Renal pelvis (tissue), 4 donors: ENCODE results near the gene ZSWIM5. TPM values are rescaled to one million over a fixed set of nuclear protein-coding genes. Genes with fewer than 3 reads are reported as not detected.

ENCODE experiments used
- DNase-seq: peaks from one replicate; pipeline ENCODE4 v3.0.0-alpha.2; 2013
- polyA plus RNA-seq, 3 donors: library from polyadenylated mRNA; unstranded; fragments of 120-200 nt; gene quantifications; one replicate each; pipeline ENCODE4 v1.2.1, GENCODE V29; 2013; ENCODE audit not compliant: insufficient read length in 3 of 3

The ZSWIM5 gene
- polyA plus RNA-seq, 3 donors = 6.8 to 8.3 (median 7.6) TPM

DNA sequence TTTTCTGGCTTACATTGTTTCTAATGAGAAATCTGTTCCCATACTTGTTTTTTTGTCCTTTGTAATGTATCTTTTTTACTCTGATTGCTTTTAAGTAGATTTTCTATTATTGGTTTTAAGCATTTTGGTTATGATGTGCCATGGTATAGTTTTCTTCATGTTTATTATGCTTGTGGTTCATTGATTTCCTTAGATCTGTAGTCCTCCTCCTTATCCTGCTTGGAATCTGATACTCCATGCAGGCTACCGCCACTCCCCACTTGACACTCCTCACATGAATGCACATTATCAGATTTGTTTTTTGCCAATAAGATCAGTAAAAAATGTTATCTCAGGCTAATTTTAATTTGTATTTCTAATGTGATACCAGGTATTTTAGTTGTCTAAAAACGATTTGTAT, 173.6 kb downstream of the ZSWIM5 start:
- no peak for DNase-seq

DNA sequence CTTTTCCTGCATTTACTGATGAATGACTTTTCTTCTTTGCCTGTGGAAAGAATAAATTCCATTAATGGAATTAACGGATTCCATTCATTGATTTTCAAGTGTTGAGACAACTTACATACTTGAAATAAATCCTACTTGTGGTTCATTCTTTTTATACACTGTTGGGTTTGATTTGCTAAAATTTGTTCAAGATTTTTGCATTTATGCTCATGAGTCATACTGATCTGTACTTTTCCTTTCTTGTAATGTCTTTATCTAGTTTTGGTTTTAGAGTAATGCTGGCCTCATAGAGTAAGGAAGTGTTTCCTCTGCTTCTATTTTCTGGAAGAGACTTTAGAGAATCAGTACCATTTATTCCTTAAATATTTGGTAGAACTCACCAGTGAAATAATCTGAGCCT, 180.0 kb downstream of the ZSWIM5 start:
- DNase-seq = no peak

DNA sequence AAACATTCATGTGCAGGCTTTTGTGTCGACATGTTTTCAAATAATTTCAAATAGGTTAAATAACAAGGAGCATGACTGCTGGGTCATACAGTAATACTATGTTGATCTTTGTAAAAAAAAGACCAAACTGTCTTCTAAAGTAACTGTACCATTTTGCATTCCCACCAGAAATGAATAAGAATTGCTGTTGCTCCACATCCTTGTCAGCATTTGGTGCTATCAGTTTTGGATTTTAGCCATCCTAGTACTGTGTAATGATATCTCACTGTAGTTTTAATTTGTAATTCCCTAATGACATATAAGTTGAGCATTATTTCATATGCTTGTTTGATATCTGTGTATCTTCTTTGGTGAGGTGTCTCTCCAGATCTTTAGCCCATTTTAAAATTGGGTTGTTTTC, 182.7 kb downstream of the ZSWIM5 start:
- no peak for DNase-seq

- peak; percentile 39 for DNase-seq
Measured at GRCh38 chr1:45018599-45019230, 187.7 kb downstream of the ZSWIM5 start.

DNA sequence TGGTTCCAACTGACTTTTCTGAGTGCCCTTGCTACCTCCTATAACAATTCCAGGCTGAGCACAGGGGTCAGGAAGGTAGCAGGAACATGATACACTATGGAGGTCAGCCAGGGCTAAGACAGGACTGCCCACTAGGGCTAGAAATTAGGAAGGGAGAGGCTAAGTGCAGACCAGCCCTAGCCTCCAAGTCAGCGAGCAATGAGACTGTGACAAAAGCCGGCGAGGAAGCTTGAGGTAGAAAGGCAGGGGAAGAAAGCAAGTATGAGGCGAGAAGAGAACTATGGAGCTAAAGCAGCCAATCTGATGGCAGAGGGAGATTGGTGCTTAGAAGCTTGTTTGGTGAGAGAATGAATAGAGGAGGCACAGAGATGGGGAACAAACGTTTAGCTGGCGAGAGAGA, 189.6 kb downstream of the ZSWIM5 start:
- no peak for DNase-seq

- DNase-seq = no peak
Measured at GRCh38 chr1:45016090-45016697, 190.2 kb downstream of the ZSWIM5 start.

DNA sequence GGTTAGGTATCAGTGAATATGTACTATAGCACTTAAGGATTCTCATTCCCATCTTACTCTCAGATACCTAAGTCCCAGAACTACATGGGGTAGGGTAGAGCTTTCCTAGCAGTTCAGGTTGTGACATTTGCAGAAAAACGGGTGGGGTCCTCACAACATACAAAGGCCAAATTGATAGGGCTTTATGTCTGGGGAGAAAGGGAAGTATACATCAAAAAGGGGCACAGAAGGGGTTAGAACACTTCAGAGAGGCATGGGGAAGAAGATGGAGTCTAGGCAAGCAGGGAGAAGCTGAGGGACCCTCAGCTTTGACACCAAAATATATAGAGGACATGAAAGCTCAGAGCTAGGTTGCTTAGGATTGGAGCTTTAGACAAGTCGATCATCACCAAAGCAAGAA, 190.7 kb downstream of the ZSWIM5 start:
- DNase-seq = no peak

DNA sequence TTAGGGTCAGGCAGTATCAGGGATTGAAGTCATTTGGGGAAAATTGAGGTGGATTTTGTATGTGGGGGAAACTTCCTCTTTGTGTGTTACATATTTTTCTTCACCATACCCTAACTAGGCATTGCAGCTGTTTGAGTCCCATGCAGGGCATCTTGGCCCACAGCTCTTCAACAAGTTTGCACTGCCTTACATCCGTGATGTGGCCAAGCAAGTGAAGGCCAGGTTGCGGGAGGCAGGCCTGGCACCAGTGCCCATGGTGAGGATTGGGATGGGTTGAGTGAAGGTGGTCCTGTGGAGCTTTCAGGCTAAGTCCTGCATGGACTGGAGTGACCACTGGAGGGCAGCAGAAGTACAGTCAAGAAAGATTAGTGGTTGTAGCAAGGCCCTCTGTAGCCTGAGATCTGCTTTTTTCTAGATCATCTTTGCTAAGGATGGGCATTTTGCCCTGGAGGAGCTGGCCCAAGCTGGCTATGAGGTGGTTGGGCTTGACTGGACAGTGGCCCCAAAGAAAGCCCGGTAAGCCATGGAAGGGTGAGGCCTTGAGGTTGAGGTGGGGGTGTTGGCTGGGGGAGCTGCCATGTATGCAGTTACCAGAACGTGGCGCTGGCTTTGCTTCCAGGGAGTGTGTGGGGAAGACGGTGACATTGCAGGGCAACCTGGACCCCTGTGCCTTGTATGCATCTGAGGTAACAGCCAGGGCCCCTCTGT, 191.9 kb downstream of the ZSWIM5 start:
- DNase-seq = peak; percentile 83

DNA sequence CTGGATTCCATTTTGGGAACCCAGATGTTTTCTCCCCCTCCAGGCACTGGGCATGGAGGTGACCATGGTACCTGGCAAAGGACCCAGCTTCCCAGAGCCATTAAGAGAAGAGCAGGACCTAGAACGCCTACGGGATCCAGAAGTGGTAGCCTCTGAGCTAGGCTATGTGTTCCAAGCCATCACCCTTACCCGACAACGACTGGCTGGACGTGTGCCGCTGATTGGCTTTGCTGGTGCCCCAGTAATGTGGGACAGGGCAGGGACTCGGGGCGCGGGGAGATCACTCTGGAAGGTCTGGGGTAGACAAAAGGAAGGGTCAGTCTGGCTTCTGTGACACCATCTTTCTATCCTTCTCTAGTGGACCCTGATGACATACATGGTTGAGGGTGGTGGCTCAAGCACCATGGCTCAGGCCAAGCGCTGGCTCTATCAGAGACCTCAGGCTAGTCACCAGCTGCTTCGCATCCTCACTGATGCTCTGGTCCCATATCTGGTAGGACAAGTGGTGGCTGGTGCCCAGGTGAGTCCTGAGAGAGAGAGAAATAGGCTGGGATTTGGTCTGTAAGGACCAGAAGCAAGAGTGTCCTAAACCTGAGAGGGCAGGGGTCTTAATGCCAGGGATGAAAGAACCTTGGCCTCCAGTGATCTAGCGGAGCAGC, 192.7 kb downstream of the ZSWIM5 start:
- DNase-seq = no peak

DNA sequence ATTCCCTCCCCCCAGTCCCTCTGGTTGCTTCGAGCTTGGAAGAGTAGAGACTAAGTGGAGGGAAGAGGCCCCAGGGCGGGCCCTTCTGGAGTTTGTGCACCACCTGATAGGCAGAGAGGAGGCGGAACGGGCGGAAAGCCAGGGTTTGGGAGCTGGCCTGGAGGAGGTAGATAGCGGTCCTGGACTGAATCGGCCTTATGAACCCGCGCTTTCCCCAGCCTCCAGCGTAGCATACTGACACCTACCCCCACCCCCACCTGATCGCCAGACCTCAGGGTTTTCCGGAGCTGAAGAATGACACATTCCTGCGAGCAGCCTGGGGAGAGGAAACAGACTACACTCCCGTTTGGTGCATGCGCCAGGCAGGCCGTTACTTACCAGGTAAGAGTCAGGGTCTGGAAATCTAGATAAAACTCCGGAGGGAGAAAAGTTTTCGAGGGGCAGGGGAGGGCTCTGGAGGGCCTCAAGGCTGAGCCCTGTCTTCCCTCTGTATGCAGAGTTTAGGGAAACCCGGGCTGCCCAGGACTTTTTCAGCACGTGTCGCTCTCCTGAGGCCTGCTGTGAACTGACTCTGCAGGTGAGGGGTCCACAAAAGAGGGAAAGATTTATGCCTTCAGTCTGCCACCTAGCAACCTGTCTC, 193.6 kb downstream of the ZSWIM5 start:
- DNase-seq = peak; percentile 19

DNA sequence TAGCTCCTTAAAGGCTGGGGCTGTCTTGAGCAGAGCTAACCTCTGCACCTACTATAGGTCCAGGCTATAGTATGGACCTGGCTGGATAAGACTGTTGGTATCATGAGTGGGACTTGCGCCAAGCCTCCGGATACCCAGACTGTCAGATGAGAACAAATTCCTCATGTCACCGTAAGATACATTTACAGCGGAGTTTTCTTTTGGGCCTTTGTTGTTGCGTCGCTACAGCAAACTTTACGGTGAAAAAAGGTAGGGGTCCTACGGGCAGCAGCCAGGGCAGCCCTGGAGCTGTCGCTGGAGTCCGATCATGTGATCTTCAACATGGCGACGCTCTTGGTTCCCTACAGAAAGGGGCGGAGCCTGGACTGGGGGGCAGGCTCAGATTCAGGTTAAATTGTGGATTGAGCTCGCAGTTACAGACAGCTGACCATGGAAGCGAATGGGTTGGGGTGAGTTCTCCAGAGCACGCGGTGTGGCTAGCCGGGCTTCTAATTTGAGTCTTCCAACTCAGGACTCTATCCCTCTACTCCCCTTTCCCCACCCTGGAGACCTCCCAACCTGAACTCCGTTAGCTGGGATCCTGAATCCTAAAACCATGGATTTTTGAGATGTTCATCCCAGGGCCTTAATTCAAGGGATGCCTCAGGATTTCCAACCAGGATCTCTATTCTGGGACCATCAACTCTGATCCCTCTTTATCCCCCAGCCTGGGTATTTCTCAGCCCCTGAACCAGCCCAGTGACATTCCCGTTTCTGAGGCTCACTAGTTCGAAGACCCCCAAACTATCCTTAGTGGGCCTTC, 194.4 kb downstream of the ZSWIM5 start, which contains the start of gene UROD:
TSS of gene UROD (plus strand) at position 418 of the 802 bp plus-strand sequence. CDS start at position 430, 12 bp downstream.
- peak; percentile 96 for DNase-seq

- DNase-seq = peak; percentile 71
Measured at GRCh38 chr1:45010855-45011811, 195.3 kb downstream of the ZSWIM5 start, which contains the start of gene HECTD3. HECTD3 (minus strand) TSS chr1:45011324; CDS start chr1:45011257, 67 bp downstream.

DNA sequence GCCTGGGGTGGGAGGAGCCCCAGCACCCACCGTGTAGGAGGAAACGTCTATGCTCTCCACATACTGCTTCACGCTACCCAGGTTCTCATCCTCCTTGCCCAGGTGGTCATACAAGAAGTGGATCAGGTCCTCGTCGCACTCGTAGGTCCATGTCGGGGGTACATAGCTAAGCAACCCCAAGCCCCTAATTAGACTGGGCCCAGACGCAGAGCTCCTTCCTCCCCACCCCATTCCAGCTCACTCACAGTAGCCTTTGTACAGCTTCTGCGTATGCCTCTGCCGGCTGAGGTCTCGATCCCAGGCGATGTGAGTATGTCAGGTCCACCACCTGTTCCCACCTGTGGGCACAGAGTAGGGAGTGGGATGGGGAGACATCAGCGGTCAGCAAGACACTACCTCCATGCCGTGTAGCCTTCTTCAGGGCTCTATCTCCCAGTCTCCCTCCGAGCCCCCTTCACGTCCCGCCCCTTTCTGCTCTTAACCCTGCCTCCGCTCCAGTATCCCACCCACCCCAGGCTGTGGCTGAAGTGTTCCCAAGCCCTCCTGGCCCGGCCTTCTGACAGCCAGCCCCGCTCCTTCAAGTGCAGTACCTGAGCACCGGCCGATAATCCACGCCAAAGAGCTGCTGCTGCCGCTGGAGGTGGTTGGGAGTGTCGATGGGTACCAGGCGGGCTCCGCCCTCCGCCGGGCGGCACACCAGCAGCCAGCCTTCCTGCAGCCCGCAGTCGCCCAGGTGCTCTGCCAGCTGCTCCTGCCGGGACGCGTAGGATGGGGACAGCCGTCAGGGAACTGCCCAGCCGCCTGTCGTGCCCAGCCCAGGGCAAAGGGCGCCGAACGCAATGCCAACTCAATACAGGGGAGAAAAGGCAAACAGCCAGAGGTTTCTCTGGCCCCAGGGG, 196.2 kb downstream of the ZSWIM5 start:
- no peak for DNase-seq

- DNase-seq = no peak
Measured at GRCh38 chr1:45009296-45009865, 197.0 kb downstream of the ZSWIM5 start.

DNA sequence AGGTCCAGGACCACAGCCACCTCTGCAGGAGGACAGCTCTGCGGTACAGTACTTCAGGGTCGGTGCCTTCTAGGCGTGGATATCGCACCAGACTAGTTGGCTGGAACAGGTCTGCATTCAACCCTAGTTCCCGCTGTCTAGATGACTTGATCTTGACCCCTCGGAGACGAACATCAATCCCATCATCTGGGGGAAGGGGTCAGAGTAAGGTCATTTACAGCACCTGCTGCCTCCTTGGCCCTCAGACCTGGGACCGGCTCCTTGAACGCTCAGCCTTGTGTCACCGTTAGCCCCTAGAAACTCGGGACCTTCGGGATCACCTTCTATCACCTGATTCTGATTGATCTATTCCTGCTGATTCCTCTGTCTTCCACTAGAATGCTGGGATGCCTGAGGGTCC, 197.9 kb downstream of the ZSWIM5 start:
- no peak for DNase-seq

GRCh38 chr1:45008076-45008475, 198.3 kb downstream of the ZSWIM5 start:
- DNase-seq = no peak

DNA sequence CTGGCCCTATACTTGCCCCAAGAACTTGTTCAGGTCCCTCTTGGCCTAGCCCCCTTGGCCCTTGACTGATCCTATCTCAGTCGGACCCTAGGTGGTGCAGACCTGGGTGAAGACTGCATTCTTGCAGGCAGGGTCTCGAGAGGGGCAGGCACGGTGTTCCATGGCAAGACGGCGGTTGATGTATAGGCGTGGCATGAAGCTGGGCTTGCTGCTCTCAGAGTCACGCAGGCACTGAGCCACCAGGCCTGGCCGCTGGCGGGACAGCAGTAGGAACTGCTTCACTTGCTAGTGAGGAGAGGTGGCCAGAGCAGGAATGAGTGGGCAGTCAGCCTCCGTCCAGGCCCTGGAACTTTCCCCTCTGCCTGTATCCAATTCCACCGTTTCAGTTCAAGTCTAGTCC, 199.1 kb downstream of the ZSWIM5 start:
- DNase-seq = no peak

DNA sequence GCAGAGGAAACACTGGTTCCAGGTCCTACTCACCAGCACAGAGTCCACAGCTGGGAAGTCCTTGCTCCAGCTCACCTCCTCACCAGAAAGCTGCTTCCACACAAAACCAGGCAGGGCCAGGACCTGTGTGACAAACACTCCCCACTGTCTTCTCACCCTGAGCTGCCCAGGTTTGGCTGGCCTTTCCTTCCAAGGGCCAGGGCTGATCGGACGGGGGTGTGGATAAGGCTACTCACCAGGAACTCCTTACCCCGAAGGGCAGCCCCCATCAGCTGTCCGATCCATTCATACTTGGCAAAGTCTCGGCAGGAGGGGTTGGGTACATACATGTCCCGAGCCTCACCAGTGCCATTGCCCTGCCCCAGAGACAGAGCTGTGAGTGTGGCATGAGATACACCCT, 200.6 kb downstream of the ZSWIM5 start:
- no peak for DNase-seq
